Karpas-422 (cell line): ENCODE results near the gene TIMM22. TPM values are rescaled to one million over a fixed set of nuclear protein-coding genes. Genes with fewer than 3 reads are reported as not detected.
"Not testable (repeated sequence)": the region's sequence is repeated elsewhere in the genome, so short reads cannot be mapped to it uniquely, and the experiment has no call there.

ENCODE experiments used
- DNase-seq: peaks from one replicate; pipeline ENCODE4 v3.0.0-alpha.2; 2015
- H2AFZ ChIP-seq: fragments of 200-600 bp; sonication (generic); 2 replicates; pipeline ENCODE4 v1.6.1; 2014; ENCODE audit warnings: antibody characterized with exemption, low read length, mixed read lengths
- H3K27ac ChIP-seq: fragments of 200-600 bp; sonication (generic); 2 replicates; pipeline ENCODE4 v1.5.1; 2014; ENCODE audit warnings: mild to moderate bottlenecking, low read length, moderate library complexity
- H3K27me3 ChIP-seq: fragments of 200-600 bp; sonication (generic); 2 replicates; pipeline ENCODE4 v1.6.1; 2014; ENCODE audit warnings: low read length, mixed read lengths
- H3K36me3 ChIP-seq: fragments of 200-600 bp; sonication (generic); 2 replicates; pipeline ENCODE4 v1.6.1; 2014; ENCODE audit warnings: low read length, mixed read lengths; ENCODE audit not compliant: insufficient read depth
- H3K4me1 ChIP-seq: fragments of 200-600 bp; sonication (generic); 2 replicates; pipeline ENCODE4 v1.6.1; 2014; ENCODE audit warnings: mild to moderate bottlenecking, low read length, mixed read lengths
- H3K4me2 ChIP-seq: fragments of 200-600 bp; sonication (generic); 2 replicates; pipeline ENCODE4 v1.6.1; 2014; ENCODE audit warnings: low read length, low read depth, mild to moderate bottlenecking; ENCODE audit not compliant: poor library complexity, severe bottlenecking
- H3K4me3 ChIP-seq: fragments of 200-600 bp; sonication (generic); 2 replicates; pipeline ENCODE4 v1.5.1; 2014; ENCODE audit warnings: mild to moderate bottlenecking, antibody characterized with exemption, low read length, mixed read lengths
- H3K79me2 ChIP-seq: fragments of 200-600 bp; sonication (generic); 2 replicates; pipeline ENCODE4 v1.6.1; 2014; ENCODE audit warnings: mild to moderate bottlenecking, low read length, mixed read lengths
- H3K9ac ChIP-seq: fragments of 200-600 bp; sonication (generic); 2 replicates; pipeline ENCODE4 v1.6.0; 2014; ENCODE audit warnings: low read length
- H3K9me2 ChIP-seq: fragments of 200-600 bp; sonication (generic), shearing (Covaris generic); replicated peaks from 2 replicates; pipeline ENCODE4 v1.6.0; 2014; ENCODE audit warnings: mild to moderate bottlenecking, low read length, moderate library complexity; ENCODE audit not compliant: insufficient read depth
- H3K9me3 ChIP-seq: fragments of 300-700, 200-600 bp; sonication (generic); 2 replicates; pipeline ENCODE4 v1.6.1; 2014; ENCODE audit warnings: low read length, mixed read lengths
- H4K20me1 ChIP-seq: fragments of 200-600 bp; sonication (generic); 2 replicates; pipeline ENCODE4 v1.6.1; 2014; ENCODE audit warnings: mild to moderate bottlenecking, antibody characterized with exemption, low read length, low read depth; ENCODE audit not compliant: insufficient read depth
- total RNA-seq: library from RNA; depleted of rRNA; stranded (reverse); fragments of >200 nt; shearing (Covaris generic); gene quantifications from 2 replicates; pipeline ENCODE4 v1.2.3, GENCODE V29; 2014; ENCODE audit warnings: low replicate concordance

The TIMM22 gene
- total RNA-seq, 1 experiment from 2014 or later = 4.7 TPM

DNA sequence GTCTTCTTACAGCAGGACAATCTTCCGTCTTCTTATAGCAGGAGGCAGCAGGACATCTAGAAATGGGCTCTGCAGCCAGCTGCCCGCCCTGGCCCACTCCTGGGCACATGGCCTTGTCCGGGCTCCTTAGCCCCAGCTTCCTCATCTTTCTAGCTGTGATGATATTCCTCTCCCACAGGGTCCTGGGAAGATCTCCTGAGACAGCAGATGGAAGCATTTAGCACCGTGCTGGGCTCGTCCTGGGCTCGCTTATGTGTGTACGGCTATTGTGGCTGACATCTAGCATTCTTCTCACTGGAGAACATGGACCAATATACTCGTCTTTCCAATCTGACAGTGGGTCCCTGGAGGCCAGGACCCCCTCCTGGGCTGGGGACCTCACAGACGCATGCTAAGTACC, 48.5 kb downstream of the TIMM22 start:
- Histone ChIP-seq H3K36me3 (peaks cover 19% of the 10 kb centered on the region; the same call in 1 of the 2 replicates), H2AFZ (no peak overlapping the region), H3K9ac (no peak overlapping the region), H3K27ac (no peak overlapping the region), H4K20me1 (no peaks in the 10 kb centered on the region), H3K9me3 (no peaks in the 10 kb centered on the region), H3K4me3 (no peak overlapping the region), H3K79me2 (no peaks in the 10 kb centered on the region), H3K4me2 (no peak overlapping the region), H3K9me2 (no peaks in the 10 kb centered on the region), H3K4me1 (no peaks in the 10 kb centered on the region), H3K27me3 (no peaks in the 10 kb centered on the region)
- DNase-seq = no peak

DNA sequence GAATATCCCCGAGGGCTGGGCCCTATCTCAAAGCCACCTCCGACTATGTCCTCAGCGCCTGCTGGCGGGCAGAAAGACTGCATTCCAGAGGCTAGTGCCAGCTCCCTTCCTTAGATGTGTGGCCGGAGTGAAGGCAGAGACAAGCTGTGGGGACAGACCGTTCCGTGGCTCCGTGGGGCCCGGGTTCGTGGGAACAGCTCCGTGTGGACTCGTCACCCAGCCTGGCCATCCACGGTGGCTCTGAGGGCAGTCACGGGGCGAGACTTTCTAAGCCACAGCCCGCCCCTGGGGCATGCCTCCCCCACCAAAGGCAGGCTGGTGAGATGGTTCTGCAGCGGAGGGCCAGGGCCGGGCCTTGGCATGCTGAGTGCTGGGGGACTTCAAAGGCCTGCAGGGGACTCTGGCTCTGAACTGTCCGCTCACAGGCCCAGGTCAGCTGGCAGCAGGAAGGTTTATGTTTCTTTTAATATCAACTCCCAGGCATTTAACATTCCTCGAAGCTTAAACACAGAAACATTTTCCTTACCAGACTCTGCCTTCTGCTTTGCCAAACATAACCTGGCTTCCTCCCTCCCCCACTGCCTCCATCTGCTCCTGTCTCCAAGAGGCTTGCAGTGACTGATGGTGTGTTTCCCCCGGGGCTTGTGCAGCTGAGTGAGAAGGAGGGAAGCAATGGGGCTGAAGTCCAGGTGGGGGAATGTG, 50.4 kb downstream of the TIMM22 start:
- Histone ChIP-seq H3K79me2 (no peaks in the 10 kb centered on the region), H4K20me1 (no peaks in the 10 kb centered on the region), H2AFZ (no peak overlapping the region), H3K9ac (no peak overlapping the region), H3K36me3 (peaks cover 12% of the 10 kb centered on the region; the same call in 1 of the 2 replicates), H3K4me2 (no peak overlapping the region), H3K4me3 (no peak overlapping the region), H3K27ac (no peak overlapping the region), H3K9me3 (no peaks in the 10 kb centered on the region), H3K4me1 (no peaks in the 10 kb centered on the region), H3K27me3 (no peaks in the 10 kb centered on the region), H3K9me2 (no peaks in the 10 kb centered on the region)
- DNase-seq = no peak

DNA sequence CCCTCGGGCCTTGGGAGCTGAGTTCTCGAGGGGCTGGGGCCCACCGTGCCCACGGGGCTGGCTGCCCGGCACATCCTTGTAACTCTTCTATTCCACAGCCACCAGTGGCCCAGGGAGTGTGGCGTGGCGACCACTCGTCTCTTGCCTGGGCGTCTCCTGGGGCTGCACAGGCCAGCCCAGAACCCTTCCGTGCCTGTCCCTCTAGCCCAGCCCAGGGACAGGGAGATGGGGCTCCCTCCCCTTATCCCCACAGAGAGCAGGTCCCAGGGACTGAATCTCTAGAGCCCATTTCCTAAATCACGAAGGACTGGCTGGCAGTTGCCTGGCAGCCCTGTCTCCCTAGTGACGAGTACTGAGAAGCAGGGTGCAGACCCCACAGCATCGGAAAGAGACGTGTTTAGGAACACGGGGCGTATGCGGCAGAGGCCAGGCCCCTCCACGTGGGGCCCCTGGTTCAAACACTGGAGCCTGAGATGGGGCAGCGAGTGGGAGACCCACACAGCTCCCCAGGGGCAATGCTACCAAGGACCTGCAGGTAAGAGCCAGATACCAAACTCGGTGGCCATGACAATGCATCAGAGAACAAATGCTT, 51.0 kb downstream of the TIMM22 start:
- no peak overlapping the region for H2AFZ ChIP-seq
- no peaks in the 10 kb centered on the region for H3K27me3 ChIP-seq
- H3K27ac ChIP-seq = no peak overlapping the region
- no peak for DNase-seq
- peaks cover 7% of the 10 kb centered on the region; the same call in 1 of the 2 replicates for H3K36me3 ChIP-seq
- no peaks in the 10 kb centered on the region for H4K20me1 ChIP-seq
- no peak overlapping the region for H3K4me2 ChIP-seq
- H3K4me1 ChIP-seq = no peaks in the 10 kb centered on the region
- no peaks in the 10 kb centered on the region for H3K9me3 ChIP-seq
- H3K9me2 ChIP-seq = no peaks in the 10 kb centered on the region
- no peak overlapping the region for H3K9ac ChIP-seq
- H3K79me2 ChIP-seq = no peaks in the 10 kb centered on the region
- H3K4me3 ChIP-seq = no peak overlapping the region

GRCh38 chr17:1048516-1049115, 51.7 kb downstream of the TIMM22 start:
- not testable (repeated sequence) for H3K27me3 ChIP-seq, H3K27ac ChIP-seq, H3K4me1 ChIP-seq, DNase-seq, H3K79me2 ChIP-seq, H3K36me3 ChIP-seq, H3K9me2 ChIP-seq, H2AFZ ChIP-seq, H4K20me1 ChIP-seq, H3K4me2 ChIP-seq, H3K4me3 ChIP-seq, H3K9ac ChIP-seq, H3K9me3 ChIP-seq

DNA sequence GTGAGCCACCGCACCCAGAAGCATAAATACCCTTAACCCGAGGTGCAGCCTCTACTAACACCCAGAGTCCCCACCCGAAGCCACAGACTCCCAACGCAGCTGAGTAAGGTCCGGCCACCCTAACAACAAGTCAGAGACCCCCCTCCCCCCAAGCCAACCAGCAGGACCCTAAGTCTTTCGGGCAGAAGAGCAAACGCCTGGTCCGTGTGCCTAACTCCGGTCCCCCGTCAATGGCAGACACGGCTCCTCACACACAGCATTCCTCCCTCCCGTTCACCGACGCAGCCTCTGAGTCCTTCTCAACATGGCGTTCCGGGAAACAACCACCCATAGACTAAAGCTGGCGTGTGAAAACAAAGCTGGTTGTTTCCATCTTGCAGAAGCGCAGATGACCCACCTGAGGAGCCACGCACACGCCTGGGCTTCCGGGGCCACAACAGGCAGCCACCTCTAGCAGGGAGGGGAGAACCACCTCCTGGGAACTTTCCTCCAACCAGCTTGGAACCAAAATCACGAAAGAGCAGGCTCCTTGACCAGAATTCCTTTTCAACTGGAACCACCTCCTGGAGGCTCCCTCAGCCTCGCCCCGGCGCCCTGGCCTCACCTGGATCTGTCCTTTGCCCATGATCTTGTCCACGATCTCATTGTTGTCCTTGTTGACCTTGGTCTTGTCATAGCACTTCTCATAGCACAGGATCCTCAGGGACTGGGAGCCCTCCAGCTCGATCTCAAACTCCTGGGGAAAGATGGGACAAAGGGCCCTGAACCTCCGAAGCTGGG, 52.7 kb downstream of the TIMM22 start:
- H4K20me1 ChIP-seq = no peaks in the 10 kb centered on the region
- no peak overlapping the region for H3K27ac ChIP-seq

DNA sequence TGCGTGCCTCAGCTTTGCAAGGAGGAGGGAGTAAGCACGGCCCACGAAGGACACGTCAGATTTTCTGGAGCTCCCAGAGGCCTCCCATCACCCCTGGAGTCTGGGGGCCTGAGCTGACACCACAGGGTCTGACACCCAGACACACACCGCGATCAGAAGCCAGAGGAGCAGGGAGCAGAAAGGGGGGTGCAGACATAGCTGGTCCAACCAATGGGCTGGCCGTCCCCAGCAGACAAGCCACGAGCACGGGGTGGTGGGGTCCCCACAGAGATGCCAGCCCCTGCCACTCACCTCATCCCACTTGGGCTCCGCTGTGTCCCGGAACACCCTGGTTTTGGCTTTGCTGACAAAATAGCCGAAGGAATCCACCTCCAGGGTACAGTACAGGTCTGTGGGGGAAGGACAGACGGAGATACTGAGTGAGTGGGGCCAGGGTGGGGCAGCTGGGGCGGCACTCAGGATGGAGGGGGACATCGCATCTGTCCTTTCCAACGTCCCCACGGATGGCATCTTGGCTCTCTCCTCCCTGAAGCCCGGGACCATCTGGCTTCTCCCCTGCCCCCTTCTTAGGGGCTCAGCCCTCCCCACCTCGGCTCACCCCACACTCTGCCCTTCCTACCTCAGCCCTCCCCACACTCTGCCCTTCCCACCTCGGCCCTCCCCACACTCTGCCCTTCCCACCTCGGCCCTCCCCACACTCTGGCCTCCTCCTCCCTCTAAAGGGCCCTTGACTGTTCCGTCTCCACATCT, 53.5 kb downstream of the TIMM22 start:
- no peaks in the 10 kb centered on the region for H3K4me1 ChIP-seq
- H3K9me2 ChIP-seq = no peaks in the 10 kb centered on the region
- H3K4me2 ChIP-seq = no peak overlapping the region
- no peaks in the 10 kb centered on the region for H4K20me1 ChIP-seq
- H3K27me3 ChIP-seq = no peaks in the 10 kb centered on the region
- no peak overlapping the region for H3K4me3 ChIP-seq
- peaks cover 12% of the 10 kb centered on the region for H3K36me3 ChIP-seq
- no peak overlapping the region for H3K27ac ChIP-seq
- H3K9me3 ChIP-seq = no peaks in the 10 kb centered on the region
- no peaks in the 10 kb centered on the region for H3K79me2 ChIP-seq
- H2AFZ ChIP-seq = no peak overlapping the region
- no peak overlapping the region for H3K9ac ChIP-seq
- no peak for DNase-seq

More for the DNA sequence above, 52.7 kb downstream of the TIMM22 start:
- H3K4me3 ChIP-seq = no peak overlapping the region
- H3K4me2 ChIP-seq = no peak overlapping the region
- H3K9me2 ChIP-seq = no peaks in the 10 kb centered on the region
- no peak for DNase-seq
- H3K79me2 ChIP-seq = no peaks in the 10 kb centered on the region
- H3K4me1 ChIP-seq = no peaks in the 10 kb centered on the region
- H3K36me3 ChIP-seq = peaks cover 12% of the 10 kb centered on the region
- no peaks in the 10 kb centered on the region for H3K9me3 ChIP-seq
- H3K9ac ChIP-seq = no peak overlapping the region
- no peak overlapping the region for H2AFZ ChIP-seq
- H3K27me3 ChIP-seq = no peaks in the 10 kb centered on the region

DNA sequence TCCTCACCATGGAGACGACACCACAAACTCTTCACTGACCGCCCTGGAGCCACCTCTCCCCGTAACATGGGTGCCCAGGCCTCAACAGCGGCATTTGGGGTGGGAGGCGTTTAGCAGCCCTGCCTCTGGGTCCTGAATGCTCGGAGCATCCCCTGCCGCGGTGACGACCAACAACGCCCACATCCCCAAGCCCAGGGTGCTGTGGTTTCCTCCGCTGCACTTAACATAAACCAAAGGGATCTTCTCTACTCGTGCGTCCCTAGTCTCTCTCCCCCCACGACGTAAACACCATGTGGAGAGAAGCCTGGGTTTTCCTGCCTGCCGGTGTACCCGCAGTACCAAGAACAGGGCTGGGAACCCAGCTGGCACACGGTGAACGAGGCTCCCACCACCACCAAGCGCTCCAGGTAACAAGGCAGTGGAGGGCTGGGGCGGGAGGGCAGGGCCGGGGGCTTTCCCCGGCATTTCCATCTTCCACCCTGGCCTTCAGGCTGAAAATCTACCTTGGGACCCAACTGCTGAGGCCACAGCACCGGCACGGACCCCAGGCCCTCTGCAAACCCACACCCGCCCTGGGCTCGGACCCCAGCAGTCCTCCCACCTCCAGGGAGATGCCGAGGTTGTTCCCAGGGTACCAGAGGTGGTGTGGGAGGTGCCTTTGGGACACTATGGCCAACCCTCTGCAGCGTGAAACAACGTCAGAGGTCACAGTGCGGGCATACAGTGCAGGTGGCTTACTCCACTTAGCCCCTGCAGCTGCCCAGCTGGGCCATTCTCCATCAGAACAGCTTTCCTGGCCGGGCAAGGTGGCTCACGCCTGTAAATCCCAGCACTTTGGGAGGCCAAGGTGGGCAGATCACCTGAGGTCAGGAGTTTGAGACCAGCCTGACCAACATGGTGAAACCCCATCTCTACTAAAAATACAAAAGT, 54.3 kb downstream of the TIMM22 start:
- DNase-seq = no peak

More for the DNA sequence above, 54.3 kb downstream of the TIMM22 start:
- no peaks in the 10 kb centered on the region for H3K27me3 ChIP-seq
- H3K9me2 ChIP-seq = no peaks in the 10 kb centered on the region
- H3K9ac ChIP-seq = no peak overlapping the region
- H3K4me2 ChIP-seq = no peak overlapping the region
- H3K4me1 ChIP-seq = no peaks in the 10 kb centered on the region
- no peak overlapping the region for H2AFZ ChIP-seq
- no peaks in the 10 kb centered on the region for H3K79me2 ChIP-seq
- no peak overlapping the region for H3K4me3 ChIP-seq
- H4K20me1 ChIP-seq = no peaks in the 10 kb centered on the region
- H3K36me3 ChIP-seq = peaks cover 13% of the 10 kb centered on the region
- no peak overlapping the region for H3K27ac ChIP-seq
- no peaks in the 10 kb centered on the region for H3K9me3 ChIP-seq
